IPS DF 4.7 (cell line): Measurements from ENCODE around the gene PABPN1L.
"Not testable (repeated sequence)": the region's sequence is repeated elsewhere in the genome, so short reads cannot be mapped to it uniquely, and the experiment has no call there.

Experiments used
- DNase-seq: peaks from one replicate; pipeline ENCODE4 v3.0.0-alpha.2; 2013; ENCODE audit warnings: low spot score; ENCODE audit errors: extremely low read depth

PABPN1L gene

DNA sequence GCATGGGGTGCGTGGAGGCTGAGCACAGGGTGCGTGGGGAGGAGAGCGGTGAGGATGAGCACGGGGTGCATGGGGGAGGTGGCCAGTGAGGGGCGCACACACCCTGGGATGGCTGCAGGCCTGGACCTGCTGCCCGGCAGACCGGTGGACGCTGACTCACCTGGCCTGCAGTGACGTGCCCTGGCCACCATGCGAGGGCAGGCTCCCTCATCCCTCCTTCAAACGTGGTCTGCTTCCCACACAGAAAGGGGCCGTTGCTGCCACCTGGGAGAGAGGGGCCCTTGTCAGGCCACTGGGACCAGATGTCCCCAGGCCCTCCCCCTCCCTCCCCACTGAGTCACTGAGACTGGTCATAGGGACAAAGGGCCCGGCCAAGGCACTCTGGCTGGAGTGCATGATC, 34.6 kb downstream of the PABPN1L start:
- DNase-seq = no peak

- no peak for DNase-seq
These were observed 35.7 kb downstream of the PABPN1L start for GRCh38 chr16:88830783-88831182.

GRCh38 chr16:88830258-88830657, 36.2 kb downstream of the PABPN1L start:
- DNase-seq = no peak

GRCh38 chr16:88828711-88829110, 37.7 kb downstream of the PABPN1L start:
- DNase-seq = no peak

DNA sequence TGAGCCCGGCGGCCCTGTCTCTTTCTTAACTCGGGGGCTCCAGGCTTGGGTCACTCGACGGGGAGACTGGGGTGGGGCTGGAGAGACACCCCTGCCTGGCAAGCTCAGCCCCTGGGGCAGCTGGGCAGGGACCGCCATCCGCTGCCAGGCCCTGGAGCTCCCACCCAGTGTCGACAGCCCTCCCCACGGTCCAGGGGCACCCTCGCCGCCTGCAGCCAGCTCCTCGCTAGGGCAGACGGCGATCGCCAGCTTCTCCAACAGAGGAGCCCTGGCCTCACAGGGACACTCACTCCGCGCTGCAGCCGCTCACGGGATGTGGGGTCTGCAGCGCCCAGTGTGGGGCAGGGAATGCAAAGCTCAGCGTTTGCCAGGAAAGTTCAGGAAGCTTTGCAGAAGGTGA, 38.7 kb downstream of the PABPN1L start:
- DNase-seq = no peak

DNA sequence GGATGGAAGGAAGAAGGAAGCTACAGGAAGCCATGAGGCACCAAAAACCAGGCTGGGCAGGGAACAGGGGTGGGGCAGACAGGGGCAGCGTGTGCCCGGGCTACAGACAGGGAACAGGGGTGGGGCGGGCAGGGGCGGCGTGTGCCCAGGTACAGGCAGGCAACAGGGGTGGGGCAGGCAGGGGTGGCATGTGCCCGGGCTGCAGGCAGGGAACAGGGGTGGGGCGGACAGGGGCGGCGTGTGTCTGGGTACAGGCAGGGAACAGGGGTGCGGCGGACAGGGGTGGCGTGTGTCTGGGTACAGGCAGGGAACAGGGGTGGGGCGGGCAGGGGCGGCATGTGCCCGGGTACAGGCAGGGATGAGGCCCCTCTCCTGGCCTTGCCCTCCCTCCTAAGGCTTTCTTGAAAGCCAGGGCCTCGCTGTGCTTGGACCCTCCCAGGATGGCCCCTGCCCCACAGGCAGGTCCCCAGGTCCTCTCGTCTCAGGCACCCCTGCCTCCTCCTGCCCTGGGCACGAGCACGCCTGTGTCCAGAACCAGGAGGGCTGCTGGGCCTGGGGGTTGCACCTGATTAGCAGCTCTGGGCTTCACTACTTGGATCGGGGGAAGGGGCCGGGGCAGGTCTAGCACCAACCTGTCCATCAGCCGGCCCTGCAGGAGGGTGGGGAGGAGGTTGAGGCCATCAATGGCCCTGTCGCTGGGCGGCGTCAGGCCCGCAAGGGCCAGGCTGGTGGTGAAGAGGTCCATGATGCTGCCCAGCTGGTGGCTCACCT, 40.2 kb downstream of the PABPN1L start:
- DNase-seq = no peak

DNA sequence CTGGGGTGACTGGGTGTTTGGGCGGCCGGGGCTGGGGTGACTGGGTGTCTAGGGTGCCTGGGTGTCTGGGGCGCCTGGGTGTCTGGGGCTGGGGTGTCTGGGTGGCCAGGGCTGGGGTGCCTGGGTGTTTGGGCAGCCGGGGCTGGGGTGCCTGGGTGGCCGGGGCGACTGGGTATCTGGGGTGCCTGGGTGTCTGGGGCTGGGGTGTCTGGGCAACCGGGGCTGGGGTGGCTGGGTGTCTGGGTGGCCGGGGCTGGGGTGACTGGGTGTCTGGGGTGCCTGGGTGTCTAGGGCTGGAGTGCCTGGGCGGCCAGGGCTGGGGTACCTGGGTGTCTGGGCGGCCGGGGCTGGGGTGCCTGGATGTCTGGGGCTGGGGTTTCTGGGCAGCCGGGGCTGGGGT, 41.3 kb downstream of the PABPN1L start:
- no peak for DNase-seq

DNA sequence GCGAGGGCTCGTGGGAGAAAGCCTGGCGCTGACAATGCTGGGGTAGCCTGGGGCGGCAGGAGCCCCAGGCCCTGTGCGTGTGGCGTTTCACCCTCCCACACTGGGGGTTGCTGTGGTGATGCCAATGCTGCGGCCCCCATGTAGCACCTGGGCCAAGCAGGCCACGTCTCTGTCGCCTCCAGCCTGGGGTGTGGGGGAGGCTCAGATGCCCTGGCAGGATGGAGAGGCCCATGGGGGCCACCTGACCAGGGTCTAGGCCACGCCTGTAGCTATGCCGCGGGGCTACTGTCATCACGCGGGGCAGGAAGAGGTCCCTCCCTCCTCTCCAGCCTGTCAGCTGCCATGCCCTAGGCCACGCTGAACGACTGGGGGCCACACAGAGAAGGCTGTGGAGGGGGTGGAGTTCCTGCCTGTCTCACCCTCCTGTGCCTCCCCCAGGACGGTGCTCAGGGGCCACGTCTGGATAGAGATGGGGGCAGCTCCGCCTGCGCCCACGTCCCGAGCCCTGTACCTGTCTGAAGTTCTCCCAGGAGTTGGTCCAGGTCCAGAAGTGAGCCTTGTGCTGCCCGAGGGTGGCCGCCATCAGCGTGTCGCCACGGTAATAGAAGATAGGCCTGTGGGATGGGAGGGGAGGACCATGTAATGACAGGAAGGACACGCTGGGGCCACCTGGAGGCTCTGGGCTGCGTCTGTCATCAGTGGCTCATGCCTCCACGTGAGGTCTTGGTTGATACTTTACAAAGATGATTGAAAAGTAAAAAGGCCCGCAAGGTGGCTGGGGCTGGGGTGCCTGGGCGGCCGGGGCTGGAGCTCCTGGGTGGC, 42.0 kb downstream of the PABPN1L start:
- DNase-seq = no peak

DNA sequence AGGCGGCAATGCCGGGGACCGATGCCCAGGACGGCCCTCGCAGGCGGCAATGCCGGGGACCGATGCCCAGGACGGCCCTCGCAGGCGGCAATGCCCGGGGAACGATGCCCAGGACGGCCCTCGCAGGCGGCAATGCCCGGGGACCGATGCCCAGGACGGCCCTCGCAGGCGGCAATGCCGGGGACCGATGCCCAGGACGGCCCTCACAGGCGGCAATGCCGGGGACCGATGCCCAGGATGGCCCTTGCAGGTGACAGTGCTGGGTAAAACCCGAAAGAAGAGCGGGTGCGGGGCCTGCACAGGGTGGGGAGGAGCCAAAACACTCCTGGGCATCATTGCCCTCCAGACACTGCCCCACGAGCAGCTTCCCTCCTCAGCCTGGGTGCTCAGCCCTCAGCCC, 42.8 kb downstream of the PABPN1L start:
- DNase-seq = not testable (repeated sequence)

DNA sequence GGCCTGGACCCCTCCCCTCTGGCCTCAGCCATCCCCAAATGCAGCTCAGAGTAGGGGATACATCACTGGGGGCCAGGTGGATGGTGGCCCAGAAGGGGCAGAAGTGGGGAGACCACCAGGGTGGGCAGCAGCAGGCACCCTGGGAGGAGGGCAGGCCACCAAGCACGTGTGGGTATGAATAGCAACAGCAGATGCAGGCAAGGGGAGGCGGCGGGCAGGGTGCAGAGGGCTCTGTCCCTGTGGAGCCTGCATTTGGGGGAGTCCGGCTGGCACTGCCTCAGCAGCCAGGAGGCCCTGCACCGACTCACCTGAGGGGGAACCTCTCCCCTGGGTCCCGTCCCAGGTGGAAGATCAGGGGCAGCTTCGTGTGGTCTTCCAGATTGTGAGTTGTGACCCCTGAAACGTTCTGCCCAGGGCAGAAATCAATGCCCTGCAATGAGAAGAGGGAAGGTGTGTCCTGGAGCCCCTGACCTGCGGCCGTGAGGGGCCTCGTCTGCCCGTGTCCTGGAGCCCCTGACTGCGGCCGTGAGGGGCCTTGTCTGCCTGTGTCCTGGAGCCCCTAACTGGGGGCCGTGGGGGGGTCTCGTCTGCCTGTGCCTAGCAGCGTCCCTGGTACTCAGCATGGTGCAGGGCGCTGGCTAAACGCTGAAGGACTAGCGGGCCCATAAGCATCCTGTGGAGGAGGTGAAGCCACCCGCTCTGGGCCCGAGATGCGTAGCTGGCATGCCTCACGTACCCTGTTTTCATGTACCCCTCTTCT, 44.0 kb downstream of the PABPN1L start:
- no peak for DNase-seq

GRCh38 chr16:88821168-88821850, 45.2 kb downstream of the PABPN1L start:
- no peak for DNase-seq

DNA sequence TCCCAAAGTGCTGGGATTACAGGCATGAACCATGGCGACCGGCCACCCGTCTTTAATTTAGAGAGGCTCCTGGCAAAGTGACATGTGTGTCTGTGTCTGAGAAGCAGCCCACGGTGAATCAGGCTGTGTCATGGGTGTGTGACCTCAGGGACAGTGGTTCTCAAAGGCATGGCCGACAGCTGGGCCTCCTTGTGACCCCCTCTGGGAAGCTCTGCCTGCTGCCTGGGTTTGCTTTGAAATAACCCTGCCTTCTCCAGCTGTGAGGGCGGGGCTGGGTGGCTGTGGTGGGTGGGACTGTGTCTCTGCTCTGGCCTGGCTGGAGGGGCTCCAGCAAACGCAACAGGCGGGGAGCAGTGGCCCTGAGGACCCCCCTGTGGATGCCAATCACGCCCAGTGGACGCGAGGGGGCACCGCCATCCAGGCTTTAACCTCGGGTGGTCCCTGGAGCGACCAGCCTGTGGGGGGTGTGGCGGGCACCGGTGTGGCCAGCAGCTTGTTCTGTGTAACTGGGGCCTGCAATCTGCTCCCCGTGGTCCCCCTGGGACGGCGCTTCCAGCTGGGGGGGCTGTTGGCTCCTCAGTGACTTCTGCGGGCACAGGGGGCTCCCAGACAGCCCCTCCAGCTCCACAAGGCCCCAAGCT, 46.0 kb downstream of the PABPN1L start:
- no peak for DNase-seq

DNA sequence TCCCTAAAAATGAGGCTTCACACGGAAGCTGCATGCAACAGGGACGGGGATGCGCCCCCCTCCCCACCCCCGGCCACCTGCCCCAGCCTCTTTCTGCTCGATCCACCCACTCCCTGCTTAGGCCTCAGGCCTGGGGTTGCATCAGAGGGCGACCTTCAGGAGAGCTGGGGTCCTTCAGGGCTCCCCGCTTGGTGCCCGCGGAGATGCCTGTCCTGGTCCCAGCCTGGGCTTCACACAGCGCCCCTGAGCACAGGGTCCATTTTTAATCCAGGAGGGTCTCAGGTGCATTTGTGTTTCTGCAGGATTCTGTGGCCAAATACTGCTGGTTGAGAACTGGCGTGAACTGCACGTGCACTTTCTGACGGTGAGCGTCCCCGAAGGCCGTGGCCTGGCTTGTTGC, 47.3 kb downstream of the PABPN1L start:
- DNase-seq = no peak

GRCh38 chr16:88818575-88818874, 47.9 kb downstream of the PABPN1L start:
- DNase-seq = no peak

DNA sequence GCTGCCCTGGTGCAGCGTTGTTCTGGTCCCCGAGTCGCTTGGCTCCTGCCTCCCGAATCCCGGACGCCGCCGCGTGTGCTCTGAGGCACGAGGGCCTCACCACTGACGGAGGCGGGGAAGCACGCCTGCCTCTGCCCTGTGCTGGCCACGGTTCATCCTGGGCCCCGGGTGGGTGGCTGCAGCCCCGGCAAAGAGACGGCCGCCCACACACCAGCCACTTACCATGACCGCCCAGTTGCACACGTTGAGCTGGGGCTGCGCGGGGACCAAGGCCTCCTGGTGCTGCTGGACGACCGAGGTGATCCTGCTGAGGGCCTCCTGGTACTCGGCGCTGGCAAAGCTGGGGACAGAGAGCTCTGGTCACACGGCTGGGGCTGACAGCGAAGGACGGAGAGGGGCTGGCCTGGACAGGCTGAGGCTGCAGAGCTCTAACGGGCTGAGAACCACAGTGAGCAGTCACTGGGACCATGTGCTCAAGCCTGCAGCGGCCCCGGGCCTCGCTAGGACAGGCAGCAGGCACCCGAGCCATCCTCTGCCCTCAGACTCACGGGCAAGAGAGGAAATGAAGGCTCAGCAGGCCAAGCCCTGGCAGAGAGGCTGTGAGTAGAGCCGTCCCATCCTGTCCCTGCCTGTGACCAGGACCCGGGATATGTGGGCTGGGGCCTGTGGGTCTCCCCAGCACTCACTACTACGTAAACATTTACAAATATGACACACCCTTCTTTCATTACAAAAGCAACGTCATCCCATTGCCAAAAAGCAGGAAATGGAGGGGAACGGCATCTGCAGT, 48.5 kb downstream of the PABPN1L start:
- no peak for DNase-seq

DNA sequence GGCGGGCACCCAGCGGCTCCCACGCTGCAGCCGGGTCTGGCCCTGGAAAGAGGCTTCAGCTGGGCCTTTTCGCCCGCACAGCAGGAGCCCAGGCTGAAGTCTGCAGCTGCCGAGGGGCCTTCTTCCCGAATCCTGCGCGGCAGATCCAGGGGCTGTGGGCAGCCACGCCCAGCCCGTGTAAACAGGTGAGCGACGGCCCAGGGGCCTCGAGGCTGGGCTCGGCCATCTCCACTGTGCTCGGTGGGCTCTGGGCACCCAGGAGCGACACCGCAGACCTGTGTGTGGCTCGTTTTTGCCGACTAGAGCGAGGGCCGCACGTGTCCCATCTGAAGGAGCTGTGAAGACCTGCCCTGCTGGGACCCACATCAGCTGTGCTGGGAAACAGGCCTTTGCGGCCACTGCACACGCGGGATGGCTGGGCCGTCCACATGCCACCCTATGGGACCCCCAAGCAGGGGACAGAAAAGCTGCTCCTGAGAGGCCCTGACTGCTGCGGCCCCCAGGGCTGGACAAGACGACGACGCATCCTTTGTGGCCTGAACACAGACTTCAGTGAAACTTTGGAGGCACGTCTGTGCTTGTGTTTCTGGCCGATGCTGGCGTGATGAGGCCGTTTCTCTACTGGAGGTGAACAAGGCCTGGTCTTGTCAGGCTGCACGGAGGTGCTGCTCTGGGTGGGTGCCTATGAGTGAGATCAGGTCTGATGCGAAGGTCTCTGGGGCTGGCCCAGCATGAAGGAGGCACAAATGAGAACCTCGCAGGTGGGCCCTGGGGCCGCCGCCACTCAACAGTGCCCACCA, 49.5 kb downstream of the PABPN1L start:
- DNase-seq = no peak

- no peak for DNase-seq
These were observed 50.4 kb downstream of the PABPN1L start for GRCh38 chr16:88815901-88816589.

DNA sequence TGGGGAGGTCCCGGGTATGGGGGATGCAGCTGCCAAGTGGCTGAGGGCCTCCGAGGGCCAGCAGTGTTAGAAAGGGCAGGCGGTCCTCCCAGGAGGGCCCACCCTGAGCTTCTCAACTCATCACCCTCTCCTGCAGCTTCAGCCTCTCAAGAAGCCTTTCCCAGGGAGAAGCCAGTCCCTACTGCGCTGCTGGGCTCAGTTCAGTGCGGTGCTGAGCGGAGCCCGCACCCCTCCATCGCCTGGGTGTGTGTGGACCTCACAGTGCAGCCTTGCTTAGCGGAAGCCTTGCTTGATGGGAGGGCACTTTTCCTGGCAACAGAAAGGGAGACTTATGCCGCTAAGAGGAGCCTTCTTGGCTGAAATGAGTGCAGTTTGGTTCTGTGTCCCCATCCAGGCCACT, 51.2 kb downstream of the PABPN1L start:
- no peak for DNase-seq

GRCh38 chr16:88814144-88814502, 52.3 kb downstream of the PABPN1L start:
- DNase-seq = no peak
